22Rv1 (cell line): ENCODE results near the gene EPHA10.

ENCODE experiments used
- H3K27ac ChIP-seq: fragments of 450-650 bp; 2 replicates; pipeline ENCODE4 v1.5.1; 2017
- ZFX ChIP-seq: fragments of 450-650 bp; IDR thresholded peaks from 2 replicates; pipeline ENCODE4 v1.6.1; 2017; ENCODE audit warnings: antibody characterized with exemption, borderline replicate concordance
- TF ChIP-seq, protein P1 (sequence below): fragments of 450-650 bp; IDR thresholded peaks from 2 replicates; pipeline ENCODE4 v1.5.1; 2017; ENCODE audit warnings: mild to moderate bottlenecking

Gene EPHA10

DNA sequence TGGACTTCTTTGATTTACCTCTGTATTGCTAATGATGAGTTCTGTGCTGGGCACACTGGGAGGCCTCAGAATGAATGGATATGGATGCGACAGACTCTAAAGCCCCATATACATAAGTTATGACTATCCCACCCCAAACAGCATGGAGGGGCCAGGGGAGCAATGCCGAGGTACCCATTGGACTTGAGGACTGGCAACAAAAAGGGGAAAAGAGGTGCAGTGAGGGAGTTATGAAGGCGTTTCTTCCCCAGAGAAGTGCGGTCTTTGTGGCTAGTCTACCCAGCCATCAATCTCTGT is 87.8 kb downstream of the EPHA10 start:
- no peak overlapping the region for H3K27ac ChIP-seq
- TF ChIP-seq, protein P1, sequence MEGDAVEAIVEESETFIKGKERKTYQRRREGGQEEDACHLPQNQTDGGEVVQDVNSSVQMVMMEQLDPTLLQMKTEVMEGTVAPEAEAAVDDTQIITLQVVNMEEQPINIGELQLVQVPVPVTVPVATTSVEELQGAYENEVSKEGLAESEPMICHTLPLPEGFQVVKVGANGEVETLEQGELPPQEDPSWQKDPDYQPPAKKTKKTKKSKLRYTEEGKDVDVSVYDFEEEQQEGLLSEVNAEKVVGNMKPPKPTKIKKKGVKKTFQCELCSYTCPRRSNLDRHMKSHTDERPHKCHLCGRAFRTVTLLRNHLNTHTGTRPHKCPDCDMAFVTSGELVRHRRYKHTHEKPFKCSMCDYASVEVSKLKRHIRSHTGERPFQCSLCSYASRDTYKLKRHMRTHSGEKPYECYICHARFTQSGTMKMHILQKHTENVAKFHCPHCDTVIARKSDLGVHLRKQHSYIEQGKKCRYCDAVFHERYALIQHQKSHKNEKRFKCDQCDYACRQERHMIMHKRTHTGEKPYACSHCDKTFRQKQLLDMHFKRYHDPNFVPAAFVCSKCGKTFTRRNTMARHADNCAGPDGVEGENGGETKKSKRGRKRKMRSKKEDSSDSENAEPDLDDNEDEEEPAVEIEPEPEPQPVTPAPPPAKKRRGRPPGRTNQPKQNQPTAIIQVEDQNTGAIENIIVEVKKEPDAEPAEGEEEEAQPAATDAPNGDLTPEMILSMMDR, result no peak
- no peak for TF ChIP-seq ZFX

DNA sequence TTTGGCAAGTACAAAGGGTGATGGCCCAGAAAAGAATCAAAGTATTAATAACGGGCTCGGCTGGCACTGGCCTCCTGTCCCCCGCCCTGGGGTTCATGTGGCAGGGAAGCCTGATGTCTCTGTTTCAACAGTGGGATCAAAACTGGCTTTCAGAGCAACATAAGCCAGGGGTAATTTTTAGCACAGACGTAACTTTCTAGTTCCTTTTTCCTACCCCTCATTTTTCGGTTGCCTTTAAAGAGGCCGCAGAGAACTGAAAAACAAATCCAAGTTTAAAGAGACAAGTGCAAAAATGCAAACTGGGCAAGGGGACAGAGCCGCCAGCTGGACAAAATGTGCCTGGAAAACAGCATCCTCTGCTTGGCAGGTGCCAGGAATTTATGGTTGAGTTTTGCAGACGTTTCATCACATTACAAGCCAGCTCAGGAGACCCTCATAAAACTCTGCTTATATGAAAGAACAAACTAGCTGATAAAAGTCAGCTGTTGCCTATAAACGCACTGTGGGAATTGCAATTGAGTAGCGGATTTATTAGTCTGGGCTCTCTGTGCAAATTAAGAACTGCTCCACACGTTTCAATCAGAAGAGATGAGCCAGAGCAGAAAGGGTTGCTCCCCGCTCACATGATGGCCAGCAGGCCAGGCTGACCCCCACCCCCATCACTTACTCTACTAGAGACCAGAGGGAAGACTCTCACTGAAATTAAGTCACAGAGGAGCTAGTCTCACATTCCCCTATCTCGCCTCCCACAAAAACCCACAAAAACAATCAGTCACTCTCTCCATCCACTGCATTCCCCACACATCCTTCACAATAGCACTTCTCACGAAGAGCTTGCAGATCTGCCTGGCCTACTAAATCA is 88.4 kb downstream of the EPHA10 start:
- no peak overlapping the region for H3K27ac ChIP-seq
- TF ChIP-seq, protein P1, result no peak
- no peak for TF ChIP-seq ZFX

DNA sequence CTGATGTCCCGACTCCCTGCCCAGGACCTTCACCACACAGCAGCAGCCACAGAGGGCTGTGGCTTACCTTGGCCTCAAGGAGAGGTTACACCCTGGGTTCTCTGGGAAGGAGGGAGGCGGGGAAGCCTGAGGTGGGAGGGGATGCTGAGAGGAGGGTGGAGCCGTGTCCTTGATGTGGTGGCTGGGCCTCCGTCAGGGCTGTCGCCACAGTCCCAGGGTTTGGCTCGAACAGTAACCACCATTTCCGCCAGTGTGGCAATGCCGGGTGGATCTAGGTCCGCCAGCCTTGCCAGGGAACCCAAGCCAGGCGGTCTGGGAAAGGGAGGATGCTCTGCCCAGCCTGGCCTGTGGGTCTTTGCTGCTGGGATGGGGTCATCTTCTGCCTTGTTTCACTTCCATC is 91.0 kb downstream of the EPHA10 start:
- TF ChIP-seq ZFX, result no peak
- TF ChIP-seq, protein P1, result no peak
- no peak overlapping the region for H3K27ac ChIP-seq

DNA sequence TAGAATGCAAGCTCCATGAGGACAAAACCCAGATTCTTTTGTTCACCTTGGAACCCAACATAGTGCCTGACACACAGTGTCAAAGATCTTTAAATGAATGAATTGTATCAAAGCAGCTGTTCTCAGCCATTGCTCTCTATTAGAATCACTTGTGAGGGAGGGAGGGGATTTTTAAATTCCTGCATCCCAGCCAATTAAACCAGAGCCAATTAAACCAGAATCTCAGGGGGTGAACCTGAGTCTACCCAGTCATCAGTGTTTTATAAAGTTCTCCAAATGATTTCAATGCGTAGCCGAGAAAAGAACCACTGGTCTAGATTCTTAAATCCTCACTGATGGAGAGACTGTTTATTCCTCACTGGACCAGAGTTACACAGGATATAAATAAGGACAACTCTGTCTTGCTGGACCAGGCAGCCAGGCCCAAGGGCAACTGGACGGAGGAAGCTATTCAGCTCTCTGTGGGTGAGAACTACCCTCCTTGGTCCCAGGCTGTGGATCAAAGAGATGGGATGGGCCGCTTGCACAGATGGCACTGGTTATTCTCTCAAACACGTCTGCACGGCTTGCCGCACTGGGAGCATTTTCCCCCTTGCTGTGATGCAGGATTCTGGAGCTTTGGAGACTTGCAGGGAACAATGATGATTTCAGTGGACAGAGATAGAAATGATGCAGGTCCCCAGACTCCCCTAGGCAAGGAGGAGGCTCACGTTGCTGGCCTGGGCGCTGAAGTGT is 92.6 kb downstream of the EPHA10 start:
- no peak overlapping the region for H3K27ac ChIP-seq
- no peak for TF ChIP-seq ZFX
- TF ChIP-seq, protein P1, result no peak

DNA sequence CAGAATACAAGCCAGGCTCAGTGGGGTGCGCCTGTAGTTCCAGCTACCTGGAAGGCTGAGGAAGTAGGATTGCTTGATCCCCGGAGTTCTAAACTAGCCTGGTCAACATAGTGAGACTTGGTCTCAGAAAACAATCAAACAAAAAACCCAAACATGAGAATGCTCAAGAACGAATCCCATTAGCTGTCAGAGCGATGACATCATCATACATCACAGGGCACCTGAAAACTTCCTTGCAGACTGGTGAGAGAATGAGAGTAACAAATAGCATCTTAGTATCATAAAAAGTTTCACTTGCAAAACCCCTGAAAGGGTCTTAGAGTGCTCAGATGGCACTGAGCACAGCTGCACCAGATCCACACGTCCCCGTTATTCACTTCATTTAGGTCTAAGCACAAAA is 93.7 kb downstream of the EPHA10 start:
- no peak overlapping the region for H3K27ac ChIP-seq

DNA sequence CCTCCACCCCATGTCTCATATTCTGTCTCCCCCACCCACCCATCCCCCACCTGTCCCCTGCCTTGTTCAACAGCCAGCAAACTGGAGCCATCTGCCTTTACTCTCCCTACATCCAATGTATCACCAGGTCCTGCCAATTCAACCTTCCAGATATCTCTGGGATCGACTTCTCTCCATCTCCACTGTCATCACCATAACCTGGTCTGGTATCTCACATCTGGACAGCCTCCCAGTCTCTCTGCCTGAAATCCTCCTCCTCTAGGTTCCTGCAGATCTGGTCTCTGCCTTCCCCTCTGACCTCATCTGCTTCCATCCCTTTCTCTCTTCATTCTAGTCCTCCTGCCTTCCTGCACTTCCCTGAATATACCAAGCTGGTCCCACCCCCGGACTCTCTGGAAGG is 94.8 kb downstream of the EPHA10 start:
- TF ChIP-seq, protein P1, result no peak
- no peak for TF ChIP-seq ZFX
- H3K27ac ChIP-seq, result no peak overlapping the region

More for the DNA sequence above, 93.7 kb downstream of the EPHA10 start:
- TF ChIP-seq, protein P1, result no peak
- TF ChIP-seq ZFX, result no peak
